ENCODE measurements around the gene JPH3.

GRCh38 chr16:87627542-87628245, 25.4 kb downstream of the JPH3 start:
- no peak for TF ChIP-seq EP300 (conservative IDR thresholded peaks at IDR 0.05; ENCODE audit: poor library complexity, severe bottlenecking)
- TF ChIP-seq REST (IDR thresholded peaks at IDR 0.05; ENCODE audit: borderline replicate concordance) = no peak
- TF ChIP-seq CTCF (IDR thresholded peaks at IDR 0.05; ENCODE audit: poor library complexity, severe bottlenecking) = no peak
- no peak for TF ChIP-seq POLR2AphosphoS5 (IDR thresholded peaks at IDR 0.05)
- TF ChIP-seq EZH2 (IDR thresholded peaks at IDR 0.05; ENCODE audit: borderline replicate concordance, insufficient read depth, low read length, poor library complexity, severe bottlenecking) = no peak
- no peak for TF ChIP-seq TAF1 (IDR thresholded peaks at IDR 0.05; ENCODE audit: low read depth)
- no peak for TF ChIP-seq RAD21 (conservative IDR thresholded peaks at IDR 0.05)
- no peak for TF ChIP-seq SMC3 (conservative IDR thresholded peaks at IDR 0.05; ENCODE audit: poor library complexity)
- TF ChIP-seq MXI1 (conservative IDR thresholded peaks at IDR 0.05; ENCODE audit: poor library complexity, severe bottlenecking) = no peak
